GM21825 (cell line): ENCODE data around the gene NCKAP5.

Experiments
- ATAC-seq: cut with Tn5 transposase; IDR thresholded peaks from one replicate; pipeline ENCODE4 v1.9.1; 2021; ENCODE audit warnings: mild to moderate bottlenecking, moderate library complexity; ENCODE audit not compliant: unreplicated experiment

The NCKAP5 gene

DNA sequence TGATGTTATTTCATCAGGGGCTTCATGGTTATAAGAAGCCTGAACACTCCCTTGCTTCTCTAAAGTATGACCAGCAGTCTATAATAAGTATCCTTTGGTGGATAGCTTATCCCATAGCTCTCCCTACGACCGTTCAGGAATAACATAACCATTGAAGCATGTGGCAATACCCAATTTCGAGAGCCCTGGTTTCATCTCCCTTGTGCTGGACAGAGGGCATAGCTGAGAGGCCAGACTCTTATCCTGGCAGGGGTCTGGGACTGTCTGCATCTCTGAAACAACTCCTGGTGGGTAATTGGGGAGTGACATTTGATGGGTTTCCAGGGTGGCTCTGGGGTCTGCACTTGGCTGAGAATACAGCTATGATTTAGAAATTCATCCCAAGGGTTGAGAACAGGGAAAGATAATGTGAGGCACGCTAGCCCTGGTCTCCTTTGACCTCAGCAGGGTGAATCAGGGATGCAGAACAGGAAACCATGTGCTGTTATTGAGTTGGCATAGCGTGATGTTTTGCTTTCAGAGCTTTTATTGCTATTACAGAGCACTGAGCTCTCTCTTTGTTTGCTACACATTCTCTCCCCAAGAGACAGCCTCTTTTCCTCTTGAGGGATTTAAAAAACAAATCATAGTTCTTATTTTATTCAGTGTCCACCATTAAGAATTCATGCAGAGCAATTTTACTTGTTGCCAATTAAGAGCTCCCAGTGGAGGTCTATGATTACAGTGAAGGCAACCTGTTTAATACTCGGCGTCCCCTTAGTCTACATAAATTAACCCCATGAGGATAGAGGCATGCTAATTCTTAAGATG lies 274.5 kb downstream of the NCKAP5 start:
- ATAC-seq = no peak

DNA sequence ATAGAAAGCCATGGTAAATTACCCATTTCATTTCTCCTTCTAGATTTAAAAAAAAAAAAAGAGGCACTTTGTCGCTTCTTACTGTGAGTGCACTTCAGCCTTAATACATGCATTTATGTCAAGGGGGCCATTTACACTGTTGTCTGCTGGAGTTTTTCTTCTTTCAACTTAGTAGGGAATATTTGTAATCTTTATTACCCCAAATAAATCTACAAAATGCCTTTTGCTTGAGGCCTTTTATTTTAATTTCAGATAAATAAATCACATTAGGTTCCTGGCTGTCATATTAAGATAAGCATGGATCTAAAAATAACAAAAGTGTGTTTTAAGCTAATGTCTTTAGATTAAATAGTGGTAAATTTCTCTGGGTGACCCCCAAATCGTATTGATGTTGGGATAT lies 276.0 kb downstream of the NCKAP5 start:
- ATAC-seq = no peak

DNA sequence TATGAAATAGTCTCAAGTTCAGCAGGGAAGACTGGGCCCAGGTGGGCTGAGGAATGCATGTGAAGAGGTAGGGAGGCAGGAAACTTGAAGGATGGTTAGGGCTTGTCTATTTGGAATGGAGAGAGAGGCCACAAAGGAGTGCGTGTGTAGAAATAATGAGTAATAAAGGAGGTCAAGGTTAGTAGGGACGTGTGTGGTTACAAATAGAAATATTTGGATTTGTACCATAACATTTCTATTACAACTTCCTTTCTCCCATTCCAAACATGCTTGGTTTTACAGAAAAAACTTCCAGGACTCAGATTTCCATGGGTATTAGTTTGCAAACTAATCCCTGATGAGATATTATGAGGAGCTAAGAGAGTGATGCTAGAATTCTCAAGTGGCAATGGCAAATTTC lies 280.6 kb downstream of the NCKAP5 start:
- ATAC-seq = no peak

DNA sequence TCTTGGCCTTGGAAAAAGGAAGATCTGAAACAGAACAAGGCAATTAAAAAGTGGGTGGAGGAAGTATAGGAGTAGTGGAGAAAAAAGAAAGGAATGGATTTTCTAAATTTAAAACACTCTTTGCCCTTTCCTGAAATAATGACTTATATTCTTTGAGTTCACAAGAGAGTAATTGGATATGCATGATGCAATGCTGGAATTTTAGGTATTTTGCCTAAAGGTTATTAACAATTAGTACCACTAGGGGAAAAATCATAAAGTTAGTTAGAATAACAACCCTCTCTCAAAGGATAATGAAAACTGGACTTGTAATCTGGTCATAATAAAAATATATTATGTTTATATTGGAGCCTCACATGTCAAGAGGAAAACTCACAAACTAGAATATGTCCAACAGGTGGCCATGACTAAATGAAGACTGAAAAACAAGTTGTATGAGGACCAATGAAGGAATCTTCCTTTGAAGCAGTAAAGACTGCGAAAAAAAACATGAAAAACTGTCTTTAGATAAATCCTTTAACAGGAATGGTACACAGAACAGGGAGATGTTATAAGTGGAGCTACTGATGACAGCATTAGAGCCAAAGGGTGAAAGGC lies 281.8 kb downstream of the NCKAP5 start:
- ATAC-seq = no peak

- ATAC-seq = no peak
These were observed 295.2 kb downstream of the NCKAP5 start for GRCh38 chr2:133273031-133273430.

DNA sequence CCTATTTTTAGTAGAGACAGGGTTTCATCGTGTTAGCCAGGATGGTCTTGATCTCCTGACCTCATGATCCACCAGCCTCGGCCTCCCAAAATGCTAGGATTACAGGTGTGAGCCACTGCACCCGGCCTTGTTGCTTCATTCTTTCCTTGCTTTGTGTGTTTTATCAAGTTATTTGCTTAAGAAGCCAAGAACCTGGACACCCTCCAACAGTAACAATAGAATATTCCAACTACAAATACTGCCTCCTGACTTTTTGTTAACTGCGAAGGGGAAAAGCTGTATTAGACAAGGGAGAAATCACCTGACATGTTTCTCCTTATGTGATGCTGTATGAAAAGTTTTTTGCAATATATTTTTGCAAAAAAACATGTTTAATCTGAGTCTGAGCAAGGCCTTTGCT lies 297.2 kb downstream of the NCKAP5 start:
- ATAC-seq = no peak

- no peak for ATAC-seq
These were observed 297.7 kb downstream of the NCKAP5 start for GRCh38 chr2:133270550-133270949.

DNA sequence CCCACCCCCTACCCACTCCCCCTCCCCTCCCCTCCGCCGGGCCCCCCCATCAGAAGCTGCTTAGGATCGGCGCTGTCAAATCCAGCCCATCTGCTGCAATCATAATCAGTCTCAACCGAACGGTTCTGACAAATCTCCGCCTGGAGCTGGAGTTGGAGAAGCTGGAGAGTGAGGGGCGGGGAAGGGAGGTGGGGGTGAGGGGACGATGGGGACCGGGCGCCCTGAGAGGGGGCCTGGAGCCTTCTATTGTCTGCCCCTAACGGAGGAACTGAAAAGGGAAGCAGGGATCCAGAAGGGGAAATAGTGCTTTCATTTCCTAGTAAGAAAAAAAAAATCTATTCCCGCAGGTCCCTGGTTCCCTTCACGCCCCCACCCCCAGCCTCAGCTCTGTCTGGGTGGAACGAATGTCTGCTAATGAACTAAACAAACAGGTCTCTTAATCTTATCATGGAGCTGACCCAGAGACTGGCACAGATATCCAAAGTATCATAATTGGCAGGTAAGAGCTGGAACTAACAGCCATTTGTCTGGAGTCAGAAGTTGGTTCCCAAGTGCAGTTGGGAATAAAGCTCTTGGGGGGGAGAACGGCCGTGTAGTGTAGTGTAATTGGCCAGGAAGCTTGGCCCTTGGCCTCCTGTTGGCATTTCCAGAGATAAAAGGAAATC lies 301.2 kb downstream of the NCKAP5 start:
- no peak for ATAC-seq

- no peak for ATAC-seq
These were observed 302.0 kb downstream of the NCKAP5 start for GRCh38 chr2:133266041-133266925.

- no peak for ATAC-seq
These were observed 302.8 kb downstream of the NCKAP5 start for GRCh38 chr2:133265432-133265949.

DNA sequence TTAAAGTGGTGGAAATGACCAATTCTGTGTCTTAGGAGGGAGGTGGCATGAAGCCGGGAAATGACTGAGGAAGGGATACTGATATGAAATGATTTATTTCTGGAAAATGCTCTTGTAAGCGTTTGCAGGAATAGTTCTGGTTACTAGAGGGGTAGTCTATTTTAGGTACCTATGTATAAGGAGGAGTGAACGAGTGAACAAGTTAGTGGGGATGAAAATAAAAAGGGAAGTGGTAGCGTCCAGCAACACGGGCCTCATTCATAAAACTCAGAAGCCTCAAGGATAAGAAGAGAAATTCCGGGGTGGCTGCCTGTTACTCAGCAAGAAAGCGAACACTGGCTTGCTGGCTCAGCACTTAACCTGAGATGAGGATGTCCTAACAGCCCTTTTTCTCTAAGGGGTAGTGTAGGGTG lies 303.3 kb downstream of the NCKAP5 start:
- ATAC-seq = no peak

DNA sequence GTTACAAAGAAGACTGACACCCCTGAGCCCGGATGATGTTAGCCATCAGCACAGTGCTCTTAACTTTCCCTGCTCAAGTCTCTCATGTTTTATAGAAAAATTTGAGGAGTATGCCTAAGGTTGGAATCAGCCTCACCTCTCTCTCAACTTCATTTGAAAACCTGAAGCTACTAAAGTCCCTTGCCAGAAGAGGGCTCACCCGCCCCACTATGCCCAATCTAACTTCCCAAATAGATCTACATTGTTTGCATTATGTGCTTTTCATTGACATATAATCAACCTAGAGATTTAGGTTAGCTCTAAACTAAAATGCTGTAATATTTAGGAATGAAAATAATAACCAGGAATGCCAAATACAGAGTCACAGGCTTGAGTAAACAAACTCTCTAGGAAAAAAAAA lies 305.4 kb downstream of the NCKAP5 start:
- ATAC-seq = no peak

DNA sequence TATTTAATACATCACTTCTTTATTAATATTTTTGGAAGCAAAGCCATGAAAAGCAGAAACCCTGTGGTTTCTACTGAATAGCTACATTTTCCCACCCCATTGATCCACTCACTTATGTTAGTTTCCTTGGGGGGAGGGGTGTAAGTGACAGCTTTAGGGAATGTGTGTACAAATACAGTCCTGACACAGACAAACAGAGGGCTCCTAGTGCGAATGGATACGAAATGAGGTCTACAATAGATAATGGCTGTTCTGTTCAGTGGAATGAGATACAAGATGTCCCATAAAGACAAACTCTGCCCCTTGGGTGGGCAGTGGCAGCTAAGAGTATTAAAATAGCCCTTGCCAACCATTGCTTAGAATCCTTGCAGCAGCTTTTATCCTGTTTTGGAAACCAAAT lies 312.9 kb downstream of the NCKAP5 start:
- ATAC-seq = no peak

DNA sequence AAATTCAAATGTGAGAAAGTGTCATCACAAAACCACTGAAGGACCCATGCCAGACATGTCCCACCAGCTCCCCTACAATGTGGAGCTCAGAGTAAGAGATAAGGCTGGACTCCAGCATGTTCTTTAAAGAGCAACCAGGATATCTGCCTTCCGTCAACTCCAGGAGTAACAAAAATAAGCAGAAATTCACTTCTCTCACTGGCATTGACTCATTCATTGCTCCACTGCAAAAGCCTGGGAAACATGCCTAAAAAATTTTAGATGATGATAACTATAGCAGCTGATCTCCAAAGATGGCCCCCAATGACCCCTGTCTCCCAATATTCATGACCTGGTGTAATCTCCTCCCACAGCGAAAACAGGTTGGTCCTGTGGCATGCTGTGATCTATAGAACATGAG lies 314.5 kb downstream of the NCKAP5 start:
- ATAC-seq = no peak

DNA sequence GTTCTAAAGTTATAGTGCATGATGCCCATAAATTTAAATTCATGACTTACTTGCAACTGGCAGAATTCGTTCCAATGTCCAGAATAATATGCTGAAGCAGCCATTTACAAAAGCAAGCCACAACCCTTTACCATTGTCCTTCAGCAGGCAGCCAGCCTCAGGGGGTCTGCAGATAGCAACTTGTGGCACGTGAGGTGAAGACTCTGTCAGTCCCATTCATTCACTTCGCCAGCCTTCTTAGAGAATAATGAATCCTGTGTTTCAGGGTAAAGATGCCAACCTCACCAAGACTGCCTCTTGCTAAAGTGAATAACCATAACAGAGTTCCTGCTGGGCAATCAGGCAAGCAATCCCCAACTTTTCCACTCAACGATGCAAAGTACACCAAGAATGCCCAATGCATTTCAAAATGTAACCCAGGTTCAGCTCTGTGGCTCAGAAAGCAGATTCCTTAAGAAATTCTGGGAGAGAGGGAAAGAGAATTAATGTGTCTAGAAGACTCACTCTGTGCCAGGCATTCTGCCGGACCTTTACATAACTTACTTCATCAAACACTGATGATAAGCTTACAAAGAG lies 315.4 kb downstream of the NCKAP5 start:
- no peak for ATAC-seq

GRCh38 chr2:133249362-133249761 lies 318.9 kb downstream of the NCKAP5 start:
- ATAC-seq = no peak

DNA sequence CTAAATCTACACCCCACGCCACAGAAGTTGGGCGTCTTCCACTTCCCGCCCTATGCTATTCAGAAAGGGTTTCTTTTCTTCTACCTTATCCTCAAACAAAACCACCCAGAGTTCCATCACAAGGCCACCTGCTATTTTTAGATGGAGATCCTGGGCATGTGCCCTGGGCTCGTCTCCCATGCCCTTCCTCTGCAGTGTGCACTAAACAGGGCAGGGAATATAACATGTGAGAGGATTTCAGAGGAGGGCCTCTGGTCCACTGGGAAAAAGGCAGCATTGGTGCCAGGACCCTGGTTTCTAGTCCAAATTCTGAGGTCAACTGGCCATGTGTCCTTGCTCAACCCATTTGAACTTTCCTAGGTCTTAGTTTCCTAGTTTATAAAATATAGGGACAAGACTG lies 320.0 kb downstream of the NCKAP5 start:
- no peak for ATAC-seq

DNA sequence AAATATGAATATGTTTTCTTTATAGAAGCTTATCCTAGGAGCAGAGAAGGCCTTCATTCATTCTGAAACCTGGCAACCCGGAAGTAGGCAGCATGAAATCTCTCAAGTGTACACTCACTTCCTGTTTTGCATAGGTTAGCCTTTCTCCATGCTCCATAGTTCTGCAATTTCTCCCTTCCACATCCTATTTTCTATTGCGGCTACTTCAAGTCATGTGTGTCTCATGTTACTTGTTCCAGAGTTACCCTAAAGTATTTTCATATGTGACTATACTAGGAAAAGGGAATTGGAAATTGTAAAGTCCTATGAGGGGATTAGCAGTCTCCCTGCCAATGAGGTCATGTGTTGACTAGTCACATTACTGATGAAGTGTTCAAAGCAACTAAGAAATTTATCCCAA lies 320.6 kb downstream of the NCKAP5 start:
- ATAC-seq = no peak

DNA sequence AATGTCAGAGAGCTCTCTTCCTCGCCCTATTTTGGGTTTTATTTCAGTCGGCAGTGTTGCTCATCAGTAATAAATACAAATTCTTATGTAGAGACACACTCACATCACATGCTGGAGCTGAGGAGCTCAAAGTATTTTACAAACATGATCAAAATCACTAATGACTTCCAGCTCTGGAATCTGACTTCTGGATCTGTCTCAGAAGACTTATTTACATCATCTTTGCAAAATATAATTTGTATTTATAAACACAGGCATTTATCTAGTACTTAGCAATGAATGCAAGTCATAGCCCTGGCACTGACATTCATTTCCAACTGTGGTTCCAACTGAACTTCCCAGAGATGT lies 327.1 kb downstream of the NCKAP5 start:
- ATAC-seq = no peak

GRCh38 chr2:133240491-133241223 lies 327.6 kb downstream of the NCKAP5 start:
- ATAC-seq = no peak
